SW480 (cell line): ENCODE data around the gene SLC23A2.
"Not testable (repeated sequence)": the region's sequence is repeated elsewhere in the genome, so short reads cannot be mapped to it uniquely, and the experiment has no call there.

Experiments
- DNase-seq: peaks from one replicate; pipeline ENCODE4 v3.0.0-alpha.2; 2016; ENCODE audit warnings: low spot score

Gene SLC23A2

DNA sequence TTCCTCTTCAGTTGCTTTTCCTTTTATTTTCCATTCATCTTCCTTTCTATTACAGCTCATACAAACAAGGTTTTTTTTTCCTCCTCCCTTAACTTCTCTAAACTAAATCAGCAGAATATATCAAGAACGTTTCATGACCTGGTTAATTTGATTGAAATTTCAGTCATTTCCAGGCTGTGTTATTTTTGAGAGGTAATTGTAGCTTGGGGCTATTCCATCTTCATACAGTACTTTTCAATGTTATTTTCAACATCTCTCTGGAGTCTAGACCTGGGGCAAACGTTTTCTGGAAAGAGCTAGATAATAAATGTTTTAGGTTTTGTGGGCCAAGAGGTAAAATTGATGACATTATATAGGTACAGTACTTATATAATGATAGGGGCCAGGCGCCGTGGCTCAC, 4.0 kb upstream of the SLC23A2 start:
- DNase-seq: no peak

GRCh38 chr20:5004825-5005224, 3.5 kb upstream of the SLC23A2 start:
- DNase-seq: not testable (repeated sequence)

DNA sequence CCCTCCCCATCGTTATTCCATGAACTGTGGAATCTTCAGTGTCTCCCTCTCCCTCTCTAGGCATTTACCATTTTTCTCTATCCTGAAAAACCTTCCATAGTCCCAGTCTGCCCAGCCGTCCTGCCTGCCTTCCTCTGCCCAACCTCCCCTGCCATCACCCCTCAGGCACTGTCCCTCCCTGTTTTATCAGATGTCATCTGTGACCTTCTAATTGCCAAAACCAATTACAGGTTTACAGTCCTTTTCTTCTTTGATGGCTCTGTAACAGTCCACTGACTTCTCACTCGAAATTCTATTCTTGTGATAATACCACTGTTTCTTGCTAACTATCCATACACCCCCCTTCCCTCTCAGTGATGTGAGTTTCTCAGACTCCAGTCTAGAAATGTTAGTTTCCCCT, 2.3 kb upstream of the SLC23A2 start:
- DNase-seq: no peak

DNA sequence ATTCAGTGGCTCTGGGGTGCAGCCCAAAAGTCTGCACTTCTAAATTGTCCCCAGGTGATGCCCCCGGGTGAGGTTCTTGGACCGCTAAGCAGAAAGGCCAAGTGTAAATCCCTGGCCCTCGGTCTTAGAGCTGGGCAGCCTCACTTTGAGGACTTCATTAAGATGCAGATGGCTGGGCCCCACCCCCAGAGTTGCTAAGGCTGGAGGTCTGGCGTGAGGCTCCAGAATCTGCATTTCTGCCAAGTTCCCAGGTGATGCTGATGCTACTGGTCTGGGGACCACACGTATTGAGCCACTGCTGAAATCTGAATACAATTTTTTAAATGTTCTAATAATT, 735 bp upstream of the SLC23A2 start:
- DNase-seq: no peak

- peak; percentile 33 for DNase-seq
Measured at GRCh38 chr20:5000263-5001173, 792 bp downstream of the SLC23A2 start.

GRCh38 chr20:4999788-5000187, 1.5 kb downstream of the SLC23A2 start:
- peak; percentile 59 for DNase-seq

DNA sequence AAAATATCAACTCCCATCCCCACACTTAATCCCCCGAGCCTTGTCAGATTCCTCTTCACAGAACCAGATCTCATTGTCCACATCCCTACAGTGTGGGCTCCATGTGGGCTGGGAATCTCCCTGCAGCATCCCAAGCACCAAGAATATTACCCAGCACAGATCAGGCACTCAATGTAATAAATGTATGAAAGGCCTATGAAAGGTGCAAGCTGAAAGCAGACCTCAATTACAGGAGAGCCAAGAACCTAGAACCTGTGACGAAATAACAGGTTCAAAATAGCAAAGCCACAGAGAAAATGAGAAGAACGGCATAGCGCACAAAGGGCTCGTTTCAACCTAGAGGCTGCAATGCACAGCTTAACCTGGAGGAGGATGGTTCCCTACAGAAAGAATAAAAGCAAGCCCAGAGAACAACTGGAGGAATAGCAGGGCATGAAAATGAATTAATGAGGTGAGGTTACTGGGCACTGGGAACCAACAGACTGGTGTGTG, 3.1 kb downstream of the SLC23A2 start:
- no peak for DNase-seq

- DNase-seq: no peak
Measured at GRCh38 chr20:4997222-4997621, 4.1 kb downstream of the SLC23A2 start.

DNA sequence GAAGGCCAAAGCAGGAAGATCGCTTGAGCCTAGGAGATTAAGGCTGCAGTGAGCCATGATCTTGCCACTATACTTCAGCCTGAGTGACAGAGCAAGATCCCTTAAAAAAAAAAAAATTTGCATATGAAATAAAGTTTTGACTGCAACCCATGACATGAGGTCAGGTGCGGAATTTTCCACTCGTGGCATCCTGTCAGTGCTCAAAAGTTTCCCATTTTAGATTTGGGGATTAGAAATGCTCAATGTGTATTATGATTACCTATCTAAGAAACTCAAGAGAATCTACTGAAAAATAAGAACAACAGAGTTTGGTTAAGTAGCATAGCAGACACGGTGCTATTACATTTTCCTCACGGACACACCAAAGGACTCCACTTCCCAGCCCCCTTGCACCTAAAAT, 11.7 kb downstream of the SLC23A2 start:
- DNase-seq: no peak

GRCh38 chr20:4987130-4987529, 14.2 kb downstream of the SLC23A2 start:
- no peak for DNase-seq

GRCh38 chr20:4985658-4986057, 15.7 kb downstream of the SLC23A2 start:
- no peak for DNase-seq

DNA sequence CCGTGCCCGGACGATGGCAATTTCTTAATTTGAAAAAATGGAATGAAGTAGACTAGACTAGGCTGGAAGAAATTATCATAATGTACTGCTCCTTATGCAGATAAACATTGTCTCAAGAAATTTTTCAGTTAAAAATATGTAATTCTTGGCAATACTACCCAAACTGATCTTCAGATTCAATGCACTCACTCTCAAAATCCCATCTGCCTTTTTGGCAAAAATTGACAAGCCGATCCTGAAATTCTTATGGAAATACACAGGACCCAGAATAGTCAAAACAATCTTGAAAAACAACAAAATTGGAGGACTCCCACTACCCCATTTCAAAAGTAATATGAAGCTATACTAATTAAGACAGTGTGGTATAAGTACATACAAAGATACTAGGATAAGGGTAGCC, 19.0 kb downstream of the SLC23A2 start:
- no peak for DNase-seq

DNA sequence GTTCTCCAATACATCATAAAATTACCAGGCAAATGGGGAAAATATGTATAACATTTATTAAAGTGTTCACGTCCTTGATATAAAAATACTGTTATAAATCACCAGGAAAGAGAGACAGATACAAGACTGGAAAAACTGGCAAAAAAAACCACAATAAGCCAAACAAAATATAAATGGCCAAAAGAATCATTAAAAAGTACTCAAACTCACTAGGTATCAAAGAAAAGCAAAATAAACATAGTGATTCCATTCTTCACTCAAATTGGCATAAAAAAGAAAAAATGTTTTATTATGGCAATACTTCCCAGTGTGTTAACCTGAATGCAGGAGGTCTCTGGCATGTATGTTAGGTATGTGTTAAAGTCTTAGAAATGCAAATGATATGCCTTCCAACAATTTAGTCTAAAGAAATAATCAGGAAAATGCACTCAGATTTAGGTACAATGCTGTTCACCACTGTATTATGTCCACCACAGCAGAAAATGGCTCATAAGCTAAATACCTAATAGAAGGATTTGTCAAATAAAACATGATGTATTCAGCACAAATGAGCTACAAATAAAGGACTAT, 21.4 kb downstream of the SLC23A2 start:
- DNase-seq: no peak

DNA sequence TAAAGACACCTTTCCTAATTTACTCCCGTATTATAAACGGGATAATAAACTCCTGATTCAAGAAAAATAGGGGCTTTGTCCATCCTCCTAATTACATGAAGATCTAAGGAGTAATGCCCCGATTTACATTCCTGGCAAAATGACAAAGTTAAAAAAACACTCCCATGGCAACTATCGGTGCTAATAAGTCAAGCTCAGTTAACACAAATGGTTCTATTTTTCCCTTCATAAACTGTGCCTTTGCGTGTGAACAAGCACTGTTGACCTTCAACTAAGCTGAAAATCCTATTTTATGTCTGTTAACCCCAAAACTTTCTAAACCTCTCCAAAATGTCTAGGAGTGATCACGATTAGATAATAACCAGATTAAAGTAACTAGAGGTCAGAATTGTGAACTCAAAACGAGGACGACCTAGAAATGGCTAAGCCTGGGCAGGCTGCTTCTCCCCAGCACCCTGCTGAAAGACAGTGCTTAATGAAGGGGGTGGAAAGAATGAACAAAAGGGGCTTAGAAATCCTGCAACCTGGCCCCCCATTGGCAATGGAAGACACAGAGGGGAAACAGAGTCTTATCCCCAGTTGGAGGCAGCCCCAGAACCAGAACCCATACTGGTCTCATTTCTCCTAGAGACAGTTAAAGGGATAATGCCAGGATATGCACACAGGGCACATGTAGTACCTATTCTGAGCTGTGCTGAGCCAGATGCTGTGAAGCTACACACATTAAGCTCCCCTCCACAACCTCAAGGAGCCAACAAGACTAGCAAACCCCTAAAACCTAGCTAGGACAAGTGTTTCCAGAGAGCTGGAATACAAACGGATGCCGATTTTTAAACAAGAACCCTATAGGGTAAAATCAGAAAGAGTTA, 23.0 kb downstream of the SLC23A2 start:
- no peak for DNase-seq

DNA sequence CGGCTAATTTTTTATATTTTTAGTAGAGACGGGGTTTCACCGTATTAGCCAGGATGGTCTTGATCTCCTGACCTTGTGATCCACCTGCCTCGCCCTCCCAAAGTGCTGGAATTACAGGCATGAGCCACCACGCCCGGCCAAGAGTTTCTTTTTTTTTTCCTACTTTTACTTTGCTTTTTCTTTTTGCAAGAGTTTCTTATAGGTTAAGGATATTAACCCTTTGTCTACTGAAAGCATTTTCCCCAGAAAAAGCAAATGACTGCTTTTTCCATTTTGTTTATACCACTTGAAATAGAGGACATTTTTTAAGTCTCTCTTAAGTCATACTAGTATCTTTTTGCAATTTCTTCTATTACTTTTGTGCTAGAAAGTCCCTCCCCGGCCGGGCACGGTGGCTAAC, 25.3 kb downstream of the SLC23A2 start:
- not testable (repeated sequence) for DNase-seq

GRCh38 chr20:4973330-4974097, 27.8 kb downstream of the SLC23A2 start:
- DNase-seq: peak; percentile 92

DNA sequence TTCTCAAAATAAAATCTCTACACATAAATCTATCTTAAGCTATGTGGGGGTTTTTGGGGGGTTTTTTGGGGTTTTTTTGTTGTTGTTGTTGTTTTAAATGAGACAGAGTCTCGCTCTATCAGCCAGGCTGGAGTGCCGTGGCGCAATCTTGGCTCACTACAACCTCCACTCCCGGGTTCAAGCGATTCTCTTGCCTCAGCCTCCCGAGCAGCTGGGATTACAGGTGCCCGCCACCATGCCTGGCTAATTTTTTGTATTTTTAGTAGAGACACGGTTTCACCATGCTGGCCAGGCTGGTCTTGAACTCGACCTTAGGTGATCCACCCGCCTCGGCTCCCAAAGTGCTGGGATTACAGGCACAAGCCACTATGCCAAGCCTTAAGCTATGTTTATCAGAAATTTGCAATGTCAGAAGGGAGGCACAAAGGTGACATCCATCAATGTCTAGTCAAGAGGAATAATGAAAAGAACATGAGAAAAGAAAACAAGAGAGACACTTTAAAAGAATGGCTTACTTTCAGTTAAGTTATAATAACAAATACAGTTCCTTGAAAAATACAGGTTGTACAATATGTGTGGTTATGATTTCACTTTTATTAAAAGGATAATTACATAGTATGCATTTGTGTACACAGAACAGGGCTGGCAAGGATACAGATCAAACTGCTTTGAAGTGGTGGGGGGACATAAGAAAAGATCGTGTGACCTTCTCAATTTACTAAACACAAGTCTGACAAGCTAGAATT, 28.6 kb downstream of the SLC23A2 start:
- peak; percentile 67 for DNase-seq

DNA sequence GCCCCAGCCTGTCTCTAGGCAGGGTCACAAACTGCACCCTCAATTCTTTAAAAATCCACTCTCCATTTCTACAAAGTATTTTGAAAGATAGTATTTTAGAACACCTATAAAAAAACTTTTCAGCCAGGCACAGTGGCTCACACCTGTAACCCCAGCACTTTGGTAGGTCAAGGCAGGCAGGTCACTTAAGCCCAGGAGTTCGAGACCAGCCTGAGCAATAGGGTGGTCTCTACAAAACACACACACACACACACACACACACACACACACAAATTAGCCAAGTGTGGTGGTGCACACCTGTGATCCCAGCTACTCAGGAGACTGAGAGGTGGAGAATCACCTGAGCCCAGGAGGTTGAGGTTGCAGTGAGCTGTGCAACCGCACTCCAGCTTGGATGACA, 30.2 kb downstream of the SLC23A2 start:
- no peak for DNase-seq

- no peak for DNase-seq
Measured at GRCh38 chr20:4967752-4968477, 33.4 kb downstream of the SLC23A2 start.
